NCI-H2081 (cell line): ENCODE results near the gene ZBTB21.

Experiments used
- DNase-seq, 2 experiments: peaks; one replicate each; lab custom pipeline; 2025; lab: John Stamatoyannopoulos, UW

Gene ZBTB21

DNA sequence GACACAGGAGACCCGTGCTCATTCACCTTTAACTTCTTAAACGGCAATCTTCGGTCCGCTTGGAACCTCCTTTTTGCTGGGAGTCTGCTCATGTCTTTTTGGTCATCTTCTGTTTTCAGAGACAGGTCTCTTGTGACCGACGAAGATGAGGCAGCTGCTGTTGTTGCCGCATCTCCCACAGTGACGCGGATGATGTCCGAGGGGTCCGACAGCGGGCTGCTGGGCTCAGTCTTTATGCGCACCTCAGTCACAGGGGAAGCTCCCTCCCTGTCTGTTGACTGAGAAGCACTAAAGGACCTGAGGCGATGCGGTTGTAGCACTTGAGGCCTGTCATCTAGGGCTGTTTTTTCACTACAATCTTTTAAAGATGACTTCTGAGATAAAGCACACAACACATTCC, 17.6 kb downstream of the ZBTB21 start:
- DNase-seq = no peak

DNA sequence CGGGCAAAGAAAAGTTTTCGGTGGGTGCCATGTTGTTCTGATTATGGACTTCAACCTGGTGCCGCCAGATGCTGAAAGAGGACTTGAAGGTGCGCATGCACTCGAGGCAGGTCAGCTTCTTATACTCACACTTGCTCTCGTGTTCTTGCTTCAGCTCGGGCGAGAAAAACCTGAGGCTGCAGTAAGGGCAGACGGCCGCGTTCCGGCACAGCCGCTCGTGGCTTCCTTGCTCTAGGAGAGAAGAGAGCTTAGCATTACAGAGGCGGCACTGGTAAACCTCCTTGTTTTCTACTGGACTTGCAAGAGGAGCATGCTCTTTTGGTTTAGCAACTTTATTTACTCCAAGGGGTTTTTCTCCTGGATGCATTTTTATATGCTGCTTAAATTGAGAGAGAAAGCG, 18.5 kb downstream of the ZBTB21 start:
- no peak for DNase-seq

DNA sequence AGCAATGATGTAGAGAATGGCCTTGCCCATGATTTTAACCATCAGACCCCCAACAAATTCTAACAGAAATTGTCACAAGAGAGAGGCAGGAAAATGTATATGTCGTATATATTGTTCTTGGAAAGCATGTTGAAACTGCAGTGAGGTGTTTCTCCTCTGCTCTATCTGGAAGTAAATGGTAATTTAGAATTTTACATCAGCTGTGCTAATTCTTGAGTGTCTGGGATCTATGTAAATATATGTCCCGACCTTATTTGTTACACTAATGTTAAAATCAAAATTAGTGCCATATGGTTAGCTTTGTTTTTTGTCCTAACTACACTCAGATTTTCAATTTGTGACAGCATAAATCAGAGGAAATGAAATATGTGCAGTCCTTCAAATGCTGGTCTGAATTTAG, 20.5 kb downstream of the ZBTB21 start:
- no peak for DNase-seq

DNA sequence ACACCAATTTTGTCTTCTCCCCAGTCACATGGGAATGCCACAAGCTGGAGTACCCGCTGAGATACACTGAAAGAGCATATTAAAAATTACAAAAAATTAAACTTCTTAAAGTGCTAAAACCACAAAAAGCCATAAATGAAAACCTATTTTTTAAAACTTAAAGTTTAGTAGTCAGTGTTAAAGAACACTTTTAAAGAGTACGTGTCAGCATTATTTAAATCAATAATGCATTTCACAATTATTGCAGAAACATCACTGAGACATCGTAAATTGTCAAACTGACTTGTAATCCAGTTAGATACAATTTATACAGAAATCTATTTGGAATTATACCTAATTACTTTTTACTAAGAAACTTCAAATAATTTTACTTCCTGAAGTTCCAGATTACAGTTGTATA, 22.9 kb downstream of the ZBTB21 start:
- DNase-seq = no peak

DNA sequence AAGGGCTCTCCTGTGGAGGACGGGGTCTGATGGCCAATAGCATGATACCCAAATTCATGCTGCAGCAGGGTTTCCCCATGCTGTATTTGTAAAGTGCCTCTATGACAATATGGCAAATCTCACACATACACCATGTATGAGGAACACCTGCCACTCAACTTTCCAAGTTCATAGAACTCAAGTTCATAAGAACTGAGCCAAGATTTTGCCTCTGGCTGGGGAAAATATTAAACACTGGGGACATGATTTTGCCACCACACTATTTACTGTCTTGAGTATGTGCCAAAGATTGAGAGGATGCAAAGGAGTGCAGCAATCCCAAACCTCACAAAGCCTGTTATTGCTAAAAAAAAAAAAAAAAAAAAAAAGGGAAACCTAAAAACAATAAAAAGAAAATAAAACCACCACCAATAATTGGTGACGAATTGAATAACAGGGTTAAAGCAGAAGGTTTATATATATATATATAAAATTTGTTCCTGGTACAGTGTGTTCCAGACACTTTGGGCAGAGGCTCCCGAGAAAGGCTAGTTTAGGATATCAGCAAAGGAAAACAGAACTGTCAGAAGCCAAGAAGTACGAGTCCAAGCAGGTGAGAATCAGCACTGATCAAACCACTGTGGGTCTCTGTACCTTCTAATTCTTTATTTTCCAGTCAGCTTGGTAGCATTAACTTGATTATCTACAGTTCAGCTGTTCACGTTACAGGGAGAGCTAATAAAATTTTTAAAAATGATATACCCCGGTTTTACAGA, 24.3 kb downstream of the ZBTB21 start:
- DNase-seq = no peak

DNA sequence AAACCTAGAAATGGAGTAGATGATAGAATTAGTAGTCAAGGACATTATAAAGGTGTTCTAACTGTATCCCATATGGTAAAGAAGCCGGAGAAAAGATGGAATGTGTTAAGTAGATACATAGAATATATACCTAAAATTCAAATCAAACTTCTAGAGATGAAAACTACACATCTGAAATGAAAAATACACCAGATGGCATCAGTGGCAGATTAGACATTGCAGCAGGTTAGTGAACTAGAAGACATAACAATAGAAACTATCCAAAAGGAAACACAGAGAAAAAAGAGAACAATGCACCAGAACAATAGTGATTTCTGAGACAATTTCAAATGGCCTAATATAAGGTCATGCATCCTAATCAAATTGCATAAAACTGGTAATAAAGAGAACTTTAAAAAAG, 26.9 kb downstream of the ZBTB21 start:
- no peak for DNase-seq

DNA sequence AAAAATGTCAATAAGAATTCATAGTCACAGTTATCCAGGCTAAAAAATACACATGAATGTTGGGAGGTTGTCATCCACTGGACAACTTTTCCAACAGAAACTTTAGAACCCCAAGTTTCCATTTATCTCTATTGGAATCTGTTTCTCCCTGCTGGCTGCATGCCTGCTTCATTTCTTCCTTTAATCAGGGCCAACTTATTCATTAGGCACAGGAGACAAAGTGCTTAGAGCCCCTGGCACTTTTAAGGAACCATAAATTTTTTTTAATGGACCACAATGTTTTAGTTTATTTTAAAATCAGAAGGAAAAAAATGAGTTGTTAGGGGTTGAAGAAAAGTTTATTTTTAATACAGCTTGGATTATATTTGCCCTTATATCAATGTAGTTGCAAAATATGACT, 29.6 kb downstream of the ZBTB21 start:
- no peak for DNase-seq

DNA sequence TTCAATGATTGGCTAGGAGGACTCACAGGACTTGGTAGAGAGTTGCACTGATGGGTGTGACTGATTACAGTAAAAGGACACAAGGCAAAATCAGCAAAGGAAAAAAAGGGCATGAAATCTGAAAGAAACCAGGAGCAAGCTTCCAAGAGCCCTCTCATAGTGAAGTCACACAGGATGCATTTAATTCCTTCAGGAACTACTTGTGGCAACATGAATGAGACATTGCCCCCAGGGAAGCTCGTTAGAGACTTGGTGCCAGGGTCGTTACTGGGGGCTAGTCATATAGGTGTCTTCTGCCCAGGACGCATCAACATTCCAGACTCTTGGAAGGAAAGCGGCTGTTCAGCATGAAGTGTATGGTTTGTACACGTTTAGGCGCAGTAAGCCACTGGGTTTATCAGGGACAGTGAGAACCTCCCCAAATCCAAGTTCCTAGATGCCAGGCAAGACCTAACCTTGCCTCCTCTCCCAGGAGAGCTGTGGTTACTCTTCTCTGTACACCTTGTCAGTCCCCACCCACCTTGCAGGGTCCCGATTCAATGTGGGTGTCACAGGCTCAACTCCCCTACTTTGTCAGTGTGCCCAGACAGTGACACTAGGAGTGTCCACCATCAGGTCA, 30.3 kb downstream of the ZBTB21 start:
- DNase-seq = no peak

DNA sequence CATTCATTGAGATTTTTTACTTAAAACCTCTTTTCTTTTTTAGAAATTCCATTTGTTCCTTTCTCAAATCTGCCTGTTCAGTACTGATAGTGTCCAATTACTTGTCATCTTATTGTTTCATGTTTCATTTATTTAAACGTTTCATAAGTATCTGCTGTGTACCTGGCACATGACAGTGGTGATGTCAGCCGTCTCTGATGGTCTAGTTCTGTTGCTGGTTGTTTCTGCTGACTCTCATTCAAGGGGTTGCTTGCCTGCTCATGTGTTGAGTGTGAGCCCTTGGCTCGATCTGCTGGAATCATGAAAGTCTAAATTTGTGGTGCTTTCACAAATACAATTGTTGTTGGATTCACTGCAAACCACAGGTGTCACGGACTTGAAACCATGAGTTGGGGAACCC, 30.8 kb downstream of the ZBTB21 start:
- no peak for DNase-seq

DNA sequence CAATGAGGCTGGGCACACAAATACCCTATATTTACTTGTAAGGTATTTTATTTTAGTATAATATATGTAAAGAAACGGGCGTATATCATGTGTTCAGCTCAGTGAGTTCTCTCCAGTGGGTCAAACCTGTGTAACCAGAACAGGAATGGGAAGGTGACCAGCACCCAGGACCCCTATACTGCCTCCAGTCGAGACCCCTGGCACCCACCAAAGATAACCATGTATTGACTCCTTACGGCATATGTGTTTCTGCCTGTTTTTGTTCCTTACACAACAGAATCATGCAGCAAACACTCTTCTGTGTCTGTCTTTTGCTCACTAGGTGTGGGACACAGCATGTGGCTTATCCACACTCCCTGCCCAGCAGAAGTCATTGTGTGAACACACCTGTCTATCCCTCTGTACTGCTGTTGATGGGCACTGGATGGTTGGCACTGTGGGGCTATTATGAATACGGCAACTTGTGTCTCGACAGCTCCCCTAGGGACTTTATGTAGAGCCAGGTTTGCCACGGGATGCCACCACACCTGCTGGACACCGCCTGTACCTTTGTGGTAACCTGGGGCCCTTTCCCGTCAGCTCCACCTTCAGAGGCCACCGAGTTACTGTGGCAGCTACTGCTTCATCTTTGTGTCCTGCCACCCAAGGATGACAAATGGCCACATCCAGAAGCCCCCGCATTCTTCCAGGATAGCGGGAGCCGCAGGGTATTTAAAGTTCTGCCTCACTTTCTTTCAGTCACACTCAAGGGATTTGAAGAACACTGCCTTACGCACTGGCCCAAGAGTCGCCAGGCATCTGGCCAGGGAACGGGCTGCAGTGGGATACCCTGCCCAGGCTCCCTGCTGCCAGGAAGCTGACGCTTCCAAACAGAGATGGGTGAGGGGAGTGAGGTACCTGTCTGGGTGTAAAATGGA, 32.9 kb downstream of the ZBTB21 start:
- no peak for DNase-seq

DNA sequence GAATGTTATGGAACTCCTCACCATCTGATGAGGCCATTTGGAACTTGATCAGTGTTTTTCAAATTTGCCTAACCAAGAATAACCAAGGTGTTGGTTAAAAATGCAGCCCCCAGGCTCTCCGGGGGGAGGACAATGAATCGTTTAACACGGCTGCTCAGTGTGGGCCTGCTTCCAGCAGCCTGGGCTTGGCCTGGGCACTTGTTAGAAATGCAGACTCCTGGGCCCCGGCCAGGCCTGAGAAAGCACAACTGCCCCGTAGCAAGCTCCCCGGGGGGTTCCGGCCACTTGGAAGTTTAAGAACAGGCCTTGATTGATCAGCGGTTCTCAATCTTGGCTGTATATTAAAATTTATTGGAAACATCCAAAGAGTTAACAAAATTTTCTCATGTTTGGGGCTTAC, 33.5 kb downstream of the ZBTB21 start:
- no peak for DNase-seq

DNA sequence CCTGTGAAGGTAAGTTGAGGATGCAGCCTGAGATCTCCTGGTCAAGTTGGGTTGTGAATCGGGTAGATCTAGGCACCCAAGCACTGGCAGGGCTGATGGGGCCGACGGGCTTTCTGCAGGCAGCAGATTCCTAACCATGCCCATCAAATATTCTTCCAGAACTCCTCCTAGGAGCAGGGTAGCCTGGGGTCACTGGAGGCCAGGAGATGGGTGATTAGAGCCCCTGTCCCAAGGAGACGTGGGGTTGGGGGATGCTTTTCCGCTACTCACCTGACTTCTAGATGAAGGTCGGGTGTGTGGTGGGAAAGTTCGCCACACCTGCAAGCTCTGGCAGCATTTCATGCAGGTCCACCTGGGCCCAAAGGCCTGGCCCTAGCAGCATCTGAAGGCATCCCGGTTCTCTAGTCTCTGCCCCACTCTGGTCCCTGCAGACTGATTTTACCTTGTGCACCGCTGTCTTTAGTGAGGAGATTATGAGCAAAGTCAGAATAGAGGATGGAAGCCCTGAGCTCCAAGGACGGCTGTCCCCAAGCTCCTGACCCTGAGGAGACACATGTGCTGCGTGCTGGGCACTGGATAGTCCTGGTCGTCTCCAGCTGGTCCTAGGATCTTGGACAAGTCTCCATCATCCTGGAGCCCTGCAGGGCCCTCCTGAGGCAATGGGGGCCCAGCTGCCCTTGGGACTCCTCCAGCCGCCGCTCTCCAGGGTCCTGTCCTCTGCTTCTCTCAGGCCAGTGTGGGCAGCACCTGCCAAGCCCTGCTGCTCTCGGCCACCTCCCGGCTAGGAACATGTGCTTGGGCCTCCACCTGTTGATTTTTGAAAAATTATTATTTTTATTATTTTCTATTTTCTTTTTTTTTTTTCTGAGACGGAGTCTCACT, 34.5 kb downstream of the ZBTB21 start:
- DNase-seq = no peak

DNA sequence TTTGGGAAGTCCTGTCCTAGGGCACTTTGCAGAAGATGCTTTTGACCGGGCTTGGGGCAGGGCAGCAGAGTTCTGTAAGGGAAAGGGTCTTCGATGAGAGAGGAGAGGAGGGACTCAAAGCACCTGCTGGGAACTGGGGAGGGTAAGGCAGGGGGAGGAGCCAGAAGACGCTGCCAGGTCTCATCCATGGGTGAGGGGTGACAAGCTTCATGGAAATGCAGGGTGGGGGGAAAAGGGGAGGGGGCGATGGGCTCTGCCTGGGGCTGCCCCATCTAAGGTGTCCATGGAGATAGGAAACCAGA, 35.5 kb downstream of the ZBTB21 start:
- no peak for DNase-seq

DNA sequence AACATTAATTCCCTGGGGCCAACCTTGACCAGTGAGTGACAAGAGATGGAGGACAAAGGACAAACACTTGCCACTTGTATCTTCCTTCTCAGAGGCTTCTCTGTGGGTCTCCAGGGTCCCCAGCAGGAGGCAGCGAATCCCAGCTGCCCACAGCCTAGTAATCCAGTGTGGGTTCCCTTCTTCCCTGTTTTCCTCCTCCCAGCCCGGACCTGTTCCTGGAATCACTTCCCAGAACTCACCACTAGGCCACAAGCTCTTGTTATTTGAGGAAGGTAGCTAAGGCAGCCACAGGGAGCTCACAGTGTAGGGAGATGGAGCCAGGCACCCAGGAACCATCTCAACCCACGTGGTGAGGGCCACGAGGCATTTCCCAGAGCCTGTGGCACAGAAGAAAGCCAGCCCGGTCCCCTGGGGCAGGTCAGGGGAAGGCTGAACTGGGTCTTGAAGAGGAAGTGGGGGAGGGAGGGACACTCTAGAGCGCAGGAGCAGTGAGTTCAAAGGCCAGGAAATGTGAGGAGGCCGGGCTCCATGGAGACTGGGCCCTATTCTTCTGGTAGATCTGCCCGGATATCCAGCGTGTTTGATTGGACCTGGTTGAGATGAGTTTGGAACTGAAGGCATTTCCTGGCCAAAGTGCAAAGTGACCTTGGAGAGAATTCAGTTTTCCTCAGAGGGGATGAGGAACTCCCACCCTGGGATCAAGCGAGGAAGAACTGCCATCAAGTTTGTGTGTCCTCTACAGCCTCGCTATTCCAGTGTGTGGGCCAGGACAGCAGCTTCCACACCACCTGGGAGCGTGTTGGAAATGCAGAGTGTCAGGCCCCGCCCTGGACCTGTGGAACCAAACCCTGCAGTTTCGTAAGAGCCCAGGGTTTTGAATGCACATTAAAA, 36.1 kb downstream of the ZBTB21 start:
- no peak for DNase-seq

DNA sequence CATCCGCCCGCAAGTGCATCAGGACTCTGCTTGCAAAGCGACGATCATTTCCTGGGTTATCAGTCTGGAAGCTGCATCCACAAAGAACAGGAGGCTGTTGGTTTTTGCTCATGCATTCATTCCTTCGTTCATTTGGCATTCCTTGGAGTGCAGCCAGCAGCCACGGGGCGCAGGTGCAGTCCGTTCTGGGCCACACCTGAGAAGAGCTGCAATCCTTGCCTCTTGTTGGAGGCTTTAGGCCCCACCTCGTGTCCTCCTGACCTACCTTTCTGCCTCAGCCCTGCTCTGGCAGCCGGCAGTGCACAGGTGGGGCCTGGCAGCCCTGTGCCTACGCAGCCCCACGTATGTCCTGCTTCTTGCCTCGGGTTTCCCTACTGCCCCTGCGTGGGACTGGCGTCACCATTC, 36.7 kb downstream of the ZBTB21 start:
- DNase-seq = no peak

DNA sequence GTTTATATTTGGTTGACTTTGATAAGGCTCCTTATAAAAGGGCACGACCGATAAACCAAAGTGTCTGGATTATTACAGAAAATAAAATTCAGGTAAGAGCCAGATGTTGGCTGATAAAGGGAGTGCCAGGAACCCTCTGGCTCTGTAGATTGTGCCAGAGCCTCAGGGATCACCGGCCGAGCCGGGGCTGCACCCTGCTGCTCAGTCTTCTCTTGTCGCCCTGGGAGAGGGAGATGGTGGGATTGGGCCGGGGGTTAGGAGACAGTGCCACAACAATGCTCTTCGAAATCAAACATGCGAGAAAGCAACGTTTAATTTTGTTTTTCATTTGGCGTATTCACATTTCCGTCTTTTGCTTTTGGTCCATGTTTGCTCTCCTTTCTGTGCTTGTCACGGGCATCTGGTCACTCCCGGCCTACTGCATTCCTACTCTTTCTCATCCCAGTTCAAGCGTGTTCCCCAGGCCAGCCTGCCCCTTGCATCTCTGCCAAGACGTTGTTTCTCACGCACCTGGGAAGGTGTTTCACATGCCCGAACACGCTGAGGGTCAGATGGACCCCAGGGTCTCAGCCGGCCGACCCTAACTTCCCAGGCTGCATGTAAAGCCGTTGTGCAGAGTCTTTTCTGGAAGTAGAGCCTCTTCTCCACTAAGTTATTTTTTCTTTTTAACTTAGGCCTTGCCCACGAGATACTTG, 37.5 kb downstream of the ZBTB21 start:
- DNase-seq = no peak

DNA sequence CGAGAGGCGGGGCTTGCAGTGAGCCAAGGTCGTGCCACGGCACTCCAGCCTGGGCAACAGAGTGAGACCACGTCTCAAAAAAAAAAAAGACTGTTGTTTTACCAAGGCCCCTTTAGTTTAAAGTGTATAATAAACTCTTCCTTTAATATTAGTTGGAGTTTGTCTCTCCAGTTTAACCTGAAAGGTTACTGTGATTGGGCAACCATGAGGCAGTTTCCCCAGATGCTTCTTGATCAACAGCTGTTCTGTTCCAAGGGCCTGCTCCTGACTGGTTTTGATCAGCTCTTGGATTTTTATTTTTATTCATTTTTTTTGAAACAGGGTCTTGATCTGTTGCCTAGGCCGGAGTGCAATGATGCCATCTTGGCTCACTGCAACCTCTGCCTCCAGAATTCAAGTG, 38.3 kb downstream of the ZBTB21 start:
- no peak for DNase-seq

DNA sequence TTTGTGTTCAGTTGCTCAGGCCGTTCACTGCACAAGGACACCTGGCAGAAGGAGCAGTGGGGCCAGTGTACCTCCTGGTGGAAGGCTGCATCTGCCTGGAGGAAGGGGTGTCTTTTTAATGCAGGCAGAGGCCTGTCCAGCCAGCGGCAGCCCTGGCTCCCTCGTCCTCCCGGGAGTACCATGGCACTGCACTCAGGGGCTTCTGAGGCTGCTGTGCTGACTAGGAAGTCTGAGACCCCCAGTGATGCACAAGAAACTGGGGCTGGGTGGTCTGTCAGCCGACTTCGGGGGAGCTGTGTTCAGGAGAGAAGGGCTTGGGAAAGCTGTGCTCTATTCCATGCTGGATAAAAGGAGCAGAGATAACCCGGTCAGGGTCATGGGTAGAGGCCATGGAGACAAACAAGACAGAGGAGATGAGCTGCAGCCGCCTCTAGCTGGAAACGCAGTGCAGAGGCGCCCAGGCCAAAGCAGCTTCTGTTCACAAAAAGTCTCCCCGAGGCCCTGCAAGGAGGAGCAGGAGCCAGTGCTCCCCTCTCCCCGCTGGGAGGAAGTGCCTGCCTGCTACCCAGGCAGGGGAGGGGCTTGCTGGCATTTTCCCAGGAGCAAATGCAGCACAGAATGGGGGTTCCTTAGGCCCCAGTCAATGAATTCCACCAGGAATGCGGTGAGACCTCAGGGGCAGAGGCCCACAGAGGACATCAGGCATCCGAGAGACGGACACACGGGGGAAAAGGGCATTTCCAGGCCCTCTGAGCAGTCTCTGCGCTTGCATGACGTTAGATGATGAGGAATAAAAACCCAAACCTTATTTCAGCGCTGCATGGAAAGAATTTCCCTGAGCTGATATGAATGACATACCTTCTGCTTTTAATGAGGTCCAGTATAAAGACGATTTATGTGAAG, 39.2 kb downstream of the ZBTB21 start:
- no peak for DNase-seq

DNA sequence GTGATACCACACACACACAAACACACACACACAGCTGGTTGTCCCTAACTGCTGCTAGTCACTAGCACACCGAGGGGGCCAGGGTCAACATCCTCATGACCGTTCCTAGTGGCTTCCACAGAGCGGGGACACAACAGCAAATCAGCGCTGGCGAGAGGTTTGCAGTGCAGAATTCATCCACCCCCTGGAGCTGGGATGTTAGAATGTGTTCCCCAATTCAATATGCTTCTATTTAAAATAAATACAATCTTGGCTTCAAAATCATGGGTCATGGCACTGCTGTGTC, 40.1 kb downstream of the ZBTB21 start:
- DNase-seq = no peak

DNA sequence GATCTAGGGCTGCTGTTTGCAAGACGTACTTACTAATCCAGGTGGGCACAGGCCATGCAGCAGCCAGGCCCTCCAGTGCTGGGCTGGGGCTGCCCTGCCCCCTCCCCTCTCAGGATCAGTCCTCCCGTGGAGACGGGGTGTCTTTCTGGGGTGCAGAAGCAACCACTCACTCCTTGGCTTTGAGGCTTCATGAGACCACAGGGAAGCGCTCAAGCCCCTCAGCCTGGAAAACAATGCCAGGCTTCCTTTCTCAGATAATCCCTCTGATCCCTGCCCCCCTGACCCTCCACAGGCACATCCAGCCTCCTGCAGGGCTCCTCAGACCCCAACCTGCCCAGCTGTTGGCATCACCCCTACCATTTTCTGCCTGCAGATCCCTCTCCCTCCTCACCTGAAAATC, 42.5 kb downstream of the ZBTB21 start:
- DNase-seq = no peak
